Endothelial cell of hepatic sinusoid (primary cell): ENCODE results near the gene CDH3.

Source experiments
- in situ Hi-C: cut with HindIII; loops from 2 replicates; pipeline ENCODE4 v1.10.0; 2017; ENCODE audit warnings: low sequenced_read_pairs

CDH3 gene

DNA sequence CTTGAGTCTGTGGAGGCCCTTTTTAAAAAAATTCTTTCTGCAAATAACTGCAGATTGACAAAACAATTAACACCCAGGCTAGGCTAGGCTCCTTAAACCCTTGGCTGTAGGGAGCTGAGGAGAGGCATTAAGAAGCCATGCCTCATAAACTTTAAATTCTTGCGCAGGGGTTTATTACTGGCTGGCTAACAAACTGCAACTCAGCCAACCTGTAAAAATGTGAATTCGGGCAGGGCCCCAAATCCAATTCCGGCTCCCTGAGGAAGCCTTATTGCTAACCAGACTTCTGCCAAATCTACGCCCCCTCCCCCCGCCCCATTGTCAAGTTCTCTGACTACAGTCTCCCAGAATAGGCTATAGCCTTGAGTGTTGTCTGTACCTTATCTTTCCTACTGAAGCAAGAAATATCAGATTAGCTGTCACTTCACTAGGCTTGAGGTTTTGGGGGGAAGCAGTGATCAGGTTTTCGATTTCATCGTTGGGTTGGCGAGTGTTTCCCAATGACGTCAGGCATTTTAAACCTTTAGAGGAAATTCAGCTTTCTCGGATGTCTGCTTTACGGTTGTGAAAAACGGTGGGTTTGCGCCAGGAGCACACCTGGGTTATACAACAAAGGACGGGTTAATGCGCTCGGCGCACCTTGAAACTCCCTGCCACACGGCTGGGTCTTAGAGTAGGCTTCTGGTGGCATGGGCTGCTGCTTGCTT, 2.0 kb downstream of the CDH3 start:
- in situ Hi-C loops: no loop called here

DNA sequence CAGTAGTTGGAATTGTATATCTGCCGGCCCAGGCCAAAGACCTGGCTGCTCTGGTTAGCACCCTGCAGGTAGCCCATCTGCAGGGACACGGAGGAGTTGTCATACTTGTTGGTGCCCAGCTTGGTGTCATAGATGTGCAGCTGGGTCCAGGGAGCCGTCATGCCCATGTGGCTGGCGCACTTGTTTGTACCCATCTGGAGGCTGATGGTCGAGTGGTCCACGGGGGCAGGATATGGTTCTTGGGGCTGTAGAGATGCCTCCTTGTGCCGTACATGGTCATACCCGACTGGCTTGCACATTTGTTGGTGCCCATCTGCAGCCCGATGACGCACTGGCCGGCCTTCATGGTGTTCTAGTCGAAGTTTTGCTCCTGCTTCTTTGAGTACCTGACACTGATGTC, 6.0 kb downstream of the CDH3 start:
- in situ Hi-C loops: no loop called here

DNA sequence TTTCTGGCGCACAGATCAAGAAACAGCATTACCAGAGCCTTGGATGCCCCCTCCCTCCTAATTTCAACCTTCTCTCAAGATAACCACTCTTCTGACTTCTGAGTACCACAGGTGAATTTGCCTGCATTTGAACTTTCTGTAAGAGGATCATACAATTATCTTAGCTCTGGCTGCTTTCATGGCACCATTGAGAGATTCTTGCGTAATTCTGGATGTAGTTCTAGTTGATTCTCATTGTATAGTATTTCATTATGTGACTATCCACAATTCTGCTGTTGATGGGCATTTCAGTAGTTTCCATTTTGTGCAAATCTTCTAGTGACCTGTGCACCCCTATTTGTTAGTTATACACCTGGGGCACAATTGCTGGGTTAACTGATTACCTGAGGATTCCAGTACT, 7.5 kb downstream of the CDH3 start:
- in situ Hi-C loops: no loop called here

DNA sequence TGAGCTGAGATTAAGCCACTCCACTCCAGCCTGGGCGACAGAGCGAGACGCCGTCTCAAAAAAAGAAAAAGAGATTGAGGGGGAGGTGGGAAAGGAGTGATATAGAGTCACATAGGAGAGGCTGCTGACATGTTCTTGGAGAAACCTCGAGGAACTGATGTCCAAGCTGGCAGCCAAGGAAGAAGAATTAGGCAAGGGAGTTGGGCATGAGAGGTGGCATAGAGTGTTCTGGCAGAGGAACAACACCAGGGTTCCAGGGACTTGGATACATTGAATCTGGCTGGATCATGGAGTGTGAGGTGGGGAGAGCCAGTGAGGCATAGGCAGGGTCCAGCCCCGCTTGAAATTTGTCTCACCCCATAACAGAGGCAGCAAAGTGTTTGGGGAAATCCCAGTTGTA, 10.7 kb downstream of the CDH3 start:
- in situ Hi-C loops: no loop called here

DNA sequence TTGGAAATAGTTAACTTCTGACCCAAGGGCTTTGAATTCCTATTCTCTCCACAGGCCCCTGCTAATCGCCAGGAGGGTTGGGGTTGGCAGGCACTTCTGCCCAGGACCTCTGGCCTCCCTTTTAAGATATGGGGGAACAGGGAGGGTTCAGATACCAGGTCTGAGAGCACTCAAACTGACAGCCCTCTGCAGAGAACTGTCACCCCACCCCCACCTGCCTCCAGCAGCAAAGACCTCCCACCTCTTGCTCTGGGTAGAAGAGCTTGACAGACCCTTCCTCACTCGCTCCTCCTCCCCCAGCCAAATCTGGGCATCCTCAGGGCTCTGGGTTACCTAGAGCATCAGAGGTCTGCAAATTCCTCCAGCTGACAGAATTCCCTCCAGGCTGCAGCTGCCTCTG, 11.6 kb downstream of the CDH3 start:
- in situ Hi-C loops: no loop called here

DNA sequence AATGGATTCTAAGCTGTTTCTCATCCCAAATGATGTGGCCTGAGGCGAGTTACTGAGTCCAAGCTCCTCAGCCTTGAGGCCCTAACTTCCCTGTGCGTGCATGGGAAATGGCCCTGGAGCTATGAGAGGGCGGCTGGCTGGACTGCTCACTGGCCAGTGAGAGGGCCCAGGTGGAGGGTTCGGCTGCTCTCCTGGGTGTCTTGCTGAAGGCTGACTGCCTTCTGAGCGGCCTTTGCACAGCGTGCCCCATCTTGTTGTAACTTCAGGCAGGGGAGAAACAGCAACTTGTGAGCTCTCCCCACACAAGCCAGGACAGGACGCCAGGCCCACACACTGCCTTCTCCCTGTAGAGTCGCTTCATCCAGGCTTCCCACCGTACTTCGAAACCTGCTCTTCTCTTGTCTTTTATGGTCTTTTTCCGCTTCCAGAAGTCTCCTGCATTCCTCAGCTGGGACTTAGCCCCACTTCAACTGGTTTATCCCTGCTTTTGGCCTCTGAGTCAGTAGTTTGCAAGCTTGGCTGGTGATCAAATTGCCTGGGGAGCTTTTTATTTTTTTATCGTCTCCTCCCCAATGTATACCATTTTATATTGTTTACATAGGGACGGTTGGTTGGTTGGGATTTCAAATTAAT, 13.3 kb downstream of the CDH3 start:
- in situ Hi-C loops: no loop called here

DNA sequence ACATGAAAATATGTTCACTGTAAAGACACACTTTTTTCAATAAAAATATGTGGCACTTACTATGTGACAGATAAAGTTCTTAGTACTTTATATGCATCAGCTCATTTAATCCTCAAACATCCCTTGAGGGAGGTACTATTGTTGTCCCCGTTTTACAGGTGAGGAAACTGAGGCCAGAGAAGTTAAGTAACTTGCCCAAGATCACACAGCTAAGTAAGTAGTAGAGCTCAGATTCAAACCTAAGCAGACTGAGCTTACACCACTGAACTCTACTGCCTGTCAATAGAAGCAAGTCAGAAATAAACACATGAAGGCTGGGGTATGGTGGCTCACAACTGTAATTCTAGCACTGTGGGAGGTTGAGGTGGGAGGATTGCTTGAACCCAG, 13.9 kb downstream of the CDH3 start:
- in situ Hi-C loops: no loop called here

DNA sequence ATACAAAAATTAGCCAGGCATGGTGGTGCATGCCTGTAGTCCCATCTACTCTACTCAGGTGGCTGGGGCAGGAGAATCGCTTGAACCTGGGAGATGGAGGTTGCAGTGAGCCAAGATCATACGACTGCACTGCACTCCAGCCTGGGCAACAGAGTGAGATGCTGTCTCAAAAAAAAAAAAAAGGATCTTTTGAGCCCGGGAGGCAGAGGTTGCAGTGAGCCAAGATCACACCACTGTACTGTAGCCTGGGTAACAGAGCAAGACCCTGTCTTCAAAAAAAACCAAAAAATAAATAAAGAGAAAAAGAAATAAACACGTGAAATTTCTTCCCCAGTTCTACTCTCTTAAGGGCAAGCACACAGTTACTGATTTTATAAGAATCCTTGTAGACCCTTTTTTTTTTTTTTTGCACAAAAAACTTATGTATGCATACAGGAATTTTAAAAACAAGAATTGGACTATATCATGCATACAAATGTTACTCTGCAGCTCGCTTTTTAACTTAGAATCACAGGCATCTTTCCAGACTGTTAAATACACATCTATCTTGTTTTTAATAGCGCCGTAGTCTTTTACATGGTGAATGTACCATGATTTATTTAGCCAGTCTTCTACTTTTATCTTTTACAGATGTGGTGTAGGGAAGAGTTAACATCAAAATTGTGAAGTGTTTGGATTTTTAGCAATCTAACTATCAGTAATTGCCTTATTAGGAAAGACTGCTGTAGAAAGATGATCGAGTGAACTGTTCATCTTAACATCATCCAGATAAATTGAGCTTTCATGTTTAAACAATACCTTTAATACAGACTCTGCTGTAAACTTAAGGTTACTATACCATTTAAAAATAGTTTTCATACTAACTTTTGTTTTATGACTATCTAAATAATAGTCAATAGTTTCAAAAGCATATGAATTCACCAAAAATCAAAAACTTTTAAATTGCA, 14.6 kb downstream of the CDH3 start:
- in situ Hi-C loops: no loop called here

DNA sequence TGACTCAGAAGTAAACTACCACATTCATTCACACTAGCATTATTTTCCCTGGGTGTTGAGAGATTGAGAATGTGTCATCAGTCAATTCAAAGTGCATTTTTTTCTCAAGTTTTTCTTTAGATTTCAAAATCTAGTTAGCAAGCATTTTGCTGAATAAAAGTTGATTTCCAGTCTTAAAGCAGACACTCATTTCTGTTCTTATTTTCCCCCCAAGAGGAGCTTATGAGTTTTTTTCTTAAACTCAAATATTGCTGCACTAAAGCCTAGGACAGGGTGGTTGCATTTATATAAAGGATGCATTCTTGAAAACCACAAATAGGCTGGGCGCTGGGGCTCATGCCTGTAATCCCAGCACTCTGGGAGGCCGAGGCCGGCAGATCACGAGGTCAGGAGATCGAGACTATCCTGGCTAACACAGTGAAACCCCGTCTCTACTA, 15.3 kb downstream of the CDH3 start:
- in situ Hi-C loops: no loop called here

DNA sequence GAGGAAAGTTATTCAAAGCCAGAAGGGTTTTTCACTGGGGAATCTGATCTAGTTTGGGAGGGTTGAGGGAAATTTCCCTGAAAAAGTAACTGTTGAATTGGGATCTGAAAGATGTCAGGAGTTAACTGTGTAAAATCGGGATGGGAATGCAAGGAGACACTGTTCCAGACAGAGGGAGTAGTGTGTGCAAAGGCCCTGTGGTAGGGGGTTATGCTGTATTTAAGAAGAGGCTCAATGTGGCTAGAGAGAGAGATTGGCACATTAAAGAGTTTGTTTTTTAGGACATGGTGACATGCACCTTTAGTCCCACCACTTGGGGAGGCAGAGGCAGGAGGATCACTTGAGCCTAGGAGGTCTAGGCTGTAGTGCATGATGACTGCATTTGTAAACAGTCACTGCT, 16.9 kb downstream of the CDH3 start:
- in situ Hi-C loops: no loop called here

DNA sequence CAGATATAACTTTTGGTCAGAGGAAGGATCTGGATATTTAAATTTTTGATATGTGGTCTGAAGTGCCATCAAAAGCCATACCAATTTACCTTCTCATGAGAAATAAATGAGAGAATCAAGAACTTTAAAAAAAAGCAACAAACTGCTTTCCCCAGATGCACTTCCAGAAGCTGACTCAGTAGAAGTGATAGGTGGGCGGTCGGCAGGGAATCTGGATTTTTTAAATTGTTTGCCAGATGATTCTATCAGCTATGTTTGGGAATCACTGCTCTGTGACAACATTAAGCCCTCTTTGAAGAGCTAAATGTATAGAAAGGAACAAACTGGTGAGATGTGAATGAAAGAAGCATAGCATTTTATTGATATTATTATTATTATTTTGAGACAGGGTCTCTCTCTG, 19.2 kb downstream of the CDH3 start:
- in situ Hi-C loops: no loop called here

DNA sequence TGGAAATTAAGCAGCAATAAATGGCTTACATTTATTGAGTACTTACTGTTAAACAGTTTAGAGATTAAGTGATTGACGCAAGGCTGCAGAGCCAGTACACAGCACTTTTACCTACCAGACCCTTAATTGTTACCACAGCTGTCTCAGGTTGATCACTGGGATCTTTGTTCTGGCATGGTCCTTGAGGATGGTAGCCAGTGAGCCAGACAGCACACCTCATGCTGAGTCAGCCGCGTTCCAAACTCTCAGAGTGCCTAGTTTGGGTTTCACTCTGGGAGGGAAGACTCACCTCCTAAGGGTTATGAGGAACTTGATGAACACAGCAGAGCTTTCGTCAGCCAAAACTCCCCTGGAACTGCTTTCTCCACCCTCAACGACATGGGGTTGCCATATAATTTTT, 20.4 kb downstream of the CDH3 start:
- in situ Hi-C loops: loop anchor here (5.0 kb wide), 1 partner anchor 57 kb away; no protein-coding TSS in a partner anchor

DNA sequence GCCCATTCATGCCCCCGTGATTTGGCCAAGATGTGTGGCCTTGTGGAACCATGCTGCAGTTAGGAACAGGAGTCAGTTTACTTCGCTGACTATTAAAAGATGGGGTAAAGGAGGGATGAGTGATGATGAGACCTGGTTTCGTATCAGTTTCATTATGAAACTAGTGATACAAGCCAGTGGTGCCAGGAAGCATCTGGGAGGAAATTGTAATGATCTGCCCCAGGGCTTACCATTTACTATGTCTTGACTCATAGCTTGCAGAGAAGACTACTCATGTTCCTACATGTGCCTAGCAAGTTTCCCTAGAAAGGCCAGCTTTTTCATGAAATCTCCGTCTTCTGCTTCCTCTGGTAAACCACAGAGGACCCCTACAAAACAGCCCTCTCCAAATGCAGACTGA, 23.2 kb downstream of the CDH3 start:
- in situ Hi-C loops: loop anchor here (5.0 kb wide), 1 partner anchor 54 kb away; no protein-coding TSS in a partner anchor

DNA sequence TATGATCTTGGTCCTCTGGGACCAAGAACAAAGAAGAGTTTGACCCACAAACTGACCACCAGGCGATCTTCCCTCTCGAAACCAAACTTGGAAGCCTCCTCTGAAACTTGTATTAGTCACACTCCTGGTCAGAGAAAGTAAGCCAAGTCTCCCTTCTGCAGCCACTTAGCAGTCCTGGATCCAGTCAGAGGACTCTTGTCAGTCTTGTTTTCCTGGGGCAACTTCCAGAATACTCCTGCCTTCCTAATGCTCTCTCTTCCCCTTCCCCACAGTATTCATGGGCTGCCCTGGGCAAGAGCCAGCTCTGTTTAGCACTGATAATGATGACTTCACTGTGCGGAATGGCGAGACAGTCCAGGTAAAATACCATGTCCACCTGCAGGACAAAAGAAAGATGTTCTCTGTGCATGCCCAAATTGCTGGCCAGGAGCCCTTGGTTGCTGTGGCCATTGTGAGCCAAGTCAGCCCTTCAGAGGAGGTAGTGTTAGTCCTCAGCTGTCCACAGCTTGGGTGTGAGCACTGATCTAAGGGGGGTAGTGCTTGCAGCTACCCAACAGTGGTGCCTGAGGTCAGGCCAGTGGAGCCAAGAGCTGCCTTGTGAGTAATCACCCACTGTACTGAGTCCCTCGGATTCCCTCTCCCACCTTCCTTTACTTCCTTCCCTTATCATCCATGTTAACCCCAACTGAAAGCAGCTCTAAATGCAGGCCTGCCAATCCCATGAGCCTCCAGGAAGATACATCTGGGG, 31.2 kb downstream of the CDH3 start:
- in situ Hi-C loops: no loop called here

DNA sequence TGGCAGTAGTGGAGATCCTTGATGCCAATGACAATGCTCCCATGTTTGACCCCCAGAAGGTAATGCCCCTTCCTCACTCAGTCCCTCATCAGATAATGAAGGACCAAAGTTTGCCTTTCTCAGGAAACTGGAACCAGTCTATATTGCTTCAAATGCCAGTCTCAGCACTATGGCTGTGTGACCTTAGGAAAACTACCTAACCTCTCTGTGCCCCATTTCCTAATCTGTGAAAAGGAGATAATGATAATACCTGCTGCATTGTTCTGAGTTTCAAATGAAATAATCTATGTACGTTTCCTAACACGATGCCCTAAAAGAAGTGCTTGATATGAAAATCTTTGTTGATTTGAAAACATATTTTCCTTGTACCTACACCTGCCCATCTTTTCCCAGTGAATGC, 35.9 kb downstream of the CDH3 start:
- in situ Hi-C loops: no loop called here

DNA sequence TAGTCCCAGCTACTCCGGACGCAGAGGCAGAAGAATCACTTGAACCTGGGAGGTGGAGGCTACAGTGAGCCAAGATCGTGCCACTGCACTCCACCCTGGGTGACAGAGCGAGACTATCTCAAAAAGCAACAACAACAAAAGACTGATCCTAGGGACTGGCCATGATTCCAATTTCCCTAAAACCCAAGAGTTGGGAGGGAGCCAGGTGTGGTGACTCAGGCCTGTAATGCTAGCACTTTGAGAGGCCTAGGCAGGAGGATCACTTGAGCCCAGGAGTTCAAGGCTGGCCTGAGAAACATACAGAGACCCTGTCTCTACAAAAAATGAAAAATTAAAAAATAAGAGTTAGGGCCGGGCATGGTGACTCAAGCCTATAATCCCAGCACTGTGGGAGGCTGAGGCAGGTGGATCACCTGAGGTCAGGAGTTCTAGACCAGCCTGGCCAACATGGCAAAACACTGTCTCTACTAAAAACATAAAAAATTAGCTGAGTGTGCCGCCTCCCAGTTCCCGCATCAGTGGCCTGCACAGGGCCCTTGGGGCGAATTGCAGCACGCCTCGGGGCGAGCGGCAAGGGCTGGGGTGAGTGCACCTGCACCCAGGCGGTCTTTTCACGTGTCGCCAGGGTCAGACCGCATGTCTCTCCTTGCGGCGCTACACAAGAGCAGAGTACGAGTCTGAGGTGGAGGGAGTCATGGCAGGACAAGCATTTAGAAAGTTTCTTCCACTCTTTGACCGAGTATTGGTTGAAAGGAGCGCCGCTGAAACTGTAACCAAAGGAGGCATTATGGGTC, 40.8 kb downstream of the CDH3 start:
- in situ Hi-C loops: no loop called here

DNA sequence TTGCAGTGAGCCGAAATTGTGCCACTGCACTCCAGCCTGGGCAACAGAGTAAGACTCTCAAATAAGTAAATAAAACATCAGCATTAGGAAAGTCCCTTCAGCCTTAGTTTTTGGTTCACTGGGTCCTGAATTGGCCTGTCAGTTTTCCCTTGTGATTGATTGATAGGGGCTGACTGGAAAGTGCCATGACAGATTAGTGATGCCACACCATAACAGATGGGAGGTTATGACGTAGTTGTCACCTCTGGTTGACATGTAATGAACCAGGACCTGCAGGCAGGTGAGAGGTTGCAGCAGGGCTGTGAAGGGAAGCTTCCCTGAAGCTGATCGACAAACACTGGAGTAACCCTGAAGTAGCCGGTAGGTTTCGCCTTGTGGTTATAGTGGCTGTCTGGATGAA, 41.8 kb downstream of the CDH3 start:
- in situ Hi-C loops: no loop called here

DNA sequence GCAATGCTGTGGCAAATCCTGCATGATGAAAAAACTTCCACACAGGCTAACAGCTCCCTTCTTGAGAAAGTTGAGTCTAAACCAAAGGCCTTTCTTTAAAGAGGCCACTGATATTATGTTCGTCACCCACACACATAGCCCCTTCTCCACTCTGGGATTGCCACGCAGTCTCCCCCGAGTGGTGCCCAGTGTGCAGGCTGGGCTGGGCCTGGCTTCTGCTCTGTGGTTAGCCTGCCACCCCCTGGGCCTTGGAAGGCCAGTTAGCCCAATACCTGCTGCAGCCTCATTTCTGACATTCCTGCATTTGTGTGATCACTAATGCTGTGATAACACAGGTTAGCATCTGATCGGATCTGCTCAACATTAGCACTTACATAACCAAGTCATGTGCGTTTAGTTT, 44.8 kb downstream of the CDH3 start:
- in situ Hi-C loops: no loop called here

DNA sequence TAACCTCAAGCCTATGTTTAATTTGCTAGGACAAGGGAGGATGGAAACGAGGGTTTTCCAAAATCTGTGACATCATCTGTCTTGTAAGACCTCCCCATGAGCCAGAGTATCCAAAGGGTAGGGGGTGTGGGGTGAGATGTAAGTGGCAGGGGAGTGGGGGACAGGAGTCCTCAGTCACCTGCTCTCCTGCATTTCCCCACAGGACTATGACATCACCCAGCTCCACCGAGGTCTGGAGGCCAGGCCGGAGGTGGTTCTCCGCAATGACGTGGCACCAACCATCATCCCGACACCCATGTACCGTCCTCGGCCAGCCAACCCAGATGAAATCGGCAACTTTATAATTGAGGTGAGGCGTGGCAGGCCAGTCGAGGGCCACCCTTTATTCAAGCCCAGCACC, 50.5 kb downstream of the CDH3 start:
- in situ Hi-C loops: no loop called here

DNA sequence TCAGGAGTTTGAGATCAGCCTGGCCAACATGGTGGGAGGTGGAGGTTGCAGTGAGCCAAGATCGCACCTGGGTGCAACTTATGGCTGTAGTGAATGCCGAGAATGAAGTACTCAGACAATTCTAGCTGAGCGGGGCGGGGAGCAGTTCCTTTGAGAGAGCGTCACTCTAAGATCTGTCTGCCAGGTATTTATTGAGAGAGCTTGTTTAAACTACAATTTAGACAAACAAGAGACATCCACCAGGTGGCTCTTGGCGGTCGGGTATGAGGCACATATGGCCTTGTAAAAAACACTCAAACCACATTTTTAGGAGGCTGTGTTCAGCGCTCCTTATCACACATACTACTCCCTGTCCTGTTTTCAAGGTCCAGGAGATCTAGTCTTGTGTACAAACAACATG, 51.4 kb downstream of the CDH3 start:
- in situ Hi-C loops: no loop called here
